NCI-H146 treated with DMSO at 0.1 percent for 48 hours (cell line): ENCODE results near the gene MRTFA.
"Not testable (repeated sequence)": the region's sequence is repeated elsewhere in the genome, so short reads cannot be mapped to it uniquely, and the experiment has no call there.

Experiments
- DNase-seq: peaks from one replicate; lab custom pipeline; 2025; ENCODE audit not compliant: unreplicated experiment; lab: John Stamatoyannopoulos, UW

MRTFA gene

GRCh38 chr22:40525250-40525884, 111.2 kb downstream of the MRTFA start:
- no peak for DNase-seq

GRCh38 chr22:40524392-40525249, 111.9 kb downstream of the MRTFA start:
- DNase-seq = no peak

GRCh38 chr22:40522141-40522540, 114.4 kb downstream of the MRTFA start:
- DNase-seq = no peak

GRCh38 chr22:40521046-40521445, 115.5 kb downstream of the MRTFA start:
- DNase-seq = no peak

GRCh38 chr22:40520562-40520961, 116.0 kb downstream of the MRTFA start:
- no peak for DNase-seq

- DNase-seq = no peak
These were observed 116.6 kb downstream of the MRTFA start for GRCh38 chr22:40519948-40520331.

- no peak for DNase-seq
These were observed 117.1 kb downstream of the MRTFA start for GRCh38 chr22:40519284-40519947.

GRCh38 chr22:40518840-40519239, 117.7 kb downstream of the MRTFA start:
- DNase-seq = no peak

GRCh38 chr22:40517631-40518030, 118.9 kb downstream of the MRTFA start:
- DNase-seq = no peak

- DNase-seq = no peak
These were observed 120.1 kb downstream of the MRTFA start for GRCh38 chr22:40516416-40516815.

GRCh38 chr22:40512426-40513136, 123.9 kb downstream of the MRTFA start:
- DNase-seq = no peak

GRCh38 chr22:40511604-40512003, 124.9 kb downstream of the MRTFA start:
- DNase-seq = no peak

- DNase-seq = no peak
These were observed 125.7 kb downstream of the MRTFA start for GRCh38 chr22:40510631-40511364.

- DNase-seq = no peak
These were observed 127.0 kb downstream of the MRTFA start for GRCh38 chr22:40509401-40510134.

GRCh38 chr22:40508046-40508445, 128.5 kb downstream of the MRTFA start:
- not testable (repeated sequence) for DNase-seq

GRCh38 chr22:40507491-40507890, 129.0 kb downstream of the MRTFA start:
- no peak for DNase-seq

- DNase-seq = no peak
These were observed 129.8 kb downstream of the MRTFA start for GRCh38 chr22:40506762-40507161.

- DNase-seq = no peak
These were observed 132.0 kb downstream of the MRTFA start for GRCh38 chr22:40504285-40505249.

- DNase-seq = no peak
These were observed 133.6 kb downstream of the MRTFA start for GRCh38 chr22:40502919-40503318.
